Nephron progenitor cell (in vitro differentiated cells): Measurements from ENCODE around the gene MAS1L.

ENCODE experiments used
- DNase-seq: peaks from one replicate; pipeline ENCODE4 v3.0.0; 2021
- H3K27ac Mint-ChIP-seq: 2 replicates; pipeline ENCODE4 v1.8.0; 2021; ENCODE audit warnings: mild to moderate bottlenecking, moderate library complexity, mixed read lengths
- H3K27me3 Mint-ChIP-seq: 2 replicates; pipeline ENCODE4 v1.8.0; 2021; ENCODE audit warnings: mild to moderate bottlenecking, low read depth, mixed read lengths; ENCODE audit not compliant: poor library complexity
- H3K36me3 Mint-ChIP-seq: 2 replicates; pipeline ENCODE4 v1.8.0; 2021; ENCODE audit warnings: low read depth, mixed read lengths
- H3K4me1 Mint-ChIP-seq: 2 replicates; pipeline ENCODE4 v1.8.0; 2021; ENCODE audit warnings: mixed read lengths
- H3K4me3 Mint-ChIP-seq: 2 replicates; pipeline ENCODE4 v1.8.0; 2021; ENCODE audit warnings: mild to moderate bottlenecking, moderate library complexity, mixed read lengths
- H3K9me3 Mint-ChIP-seq: 2 replicates; pipeline ENCODE4 v1.8.0; 2021; ENCODE audit warnings: mild to moderate bottlenecking, moderate library complexity, mixed read lengths
- TF ChIP-seq, protein P1 (sequence below): fragments of 200-600 bp; sonication (generic); IDR thresholded peaks from 2 replicates; pipeline ENCODE4 v1.5.0; 2021; ENCODE audit warnings: antibody characterized with exemption

MAS1L gene

DNA sequence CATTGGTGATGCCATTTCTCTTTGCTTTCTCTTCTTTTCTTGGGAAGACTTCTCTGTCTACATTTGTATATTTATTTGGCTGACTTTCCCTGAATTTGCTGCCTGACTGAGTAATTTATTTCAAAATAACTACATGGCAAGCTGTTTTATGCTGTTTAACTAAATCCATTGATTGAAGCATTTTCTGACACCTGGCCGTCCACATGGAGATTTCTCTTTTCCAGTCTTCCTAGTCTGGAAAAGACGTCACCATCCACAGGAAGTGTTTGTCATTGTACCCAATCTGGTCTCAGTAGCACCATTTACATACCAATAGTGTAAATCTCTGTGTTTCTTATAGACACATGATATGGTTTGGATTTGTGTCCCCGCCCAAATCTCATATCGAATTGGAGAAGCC lies 9.2 kb upstream of the MAS1L start:
- H3K36me3 Mint-ChIP-seq = no peaks in the 10 kb centered on the region
- no peak overlapping the region for H3K4me3 Mint-ChIP-seq
- TF ChIP-seq, protein P1, sequence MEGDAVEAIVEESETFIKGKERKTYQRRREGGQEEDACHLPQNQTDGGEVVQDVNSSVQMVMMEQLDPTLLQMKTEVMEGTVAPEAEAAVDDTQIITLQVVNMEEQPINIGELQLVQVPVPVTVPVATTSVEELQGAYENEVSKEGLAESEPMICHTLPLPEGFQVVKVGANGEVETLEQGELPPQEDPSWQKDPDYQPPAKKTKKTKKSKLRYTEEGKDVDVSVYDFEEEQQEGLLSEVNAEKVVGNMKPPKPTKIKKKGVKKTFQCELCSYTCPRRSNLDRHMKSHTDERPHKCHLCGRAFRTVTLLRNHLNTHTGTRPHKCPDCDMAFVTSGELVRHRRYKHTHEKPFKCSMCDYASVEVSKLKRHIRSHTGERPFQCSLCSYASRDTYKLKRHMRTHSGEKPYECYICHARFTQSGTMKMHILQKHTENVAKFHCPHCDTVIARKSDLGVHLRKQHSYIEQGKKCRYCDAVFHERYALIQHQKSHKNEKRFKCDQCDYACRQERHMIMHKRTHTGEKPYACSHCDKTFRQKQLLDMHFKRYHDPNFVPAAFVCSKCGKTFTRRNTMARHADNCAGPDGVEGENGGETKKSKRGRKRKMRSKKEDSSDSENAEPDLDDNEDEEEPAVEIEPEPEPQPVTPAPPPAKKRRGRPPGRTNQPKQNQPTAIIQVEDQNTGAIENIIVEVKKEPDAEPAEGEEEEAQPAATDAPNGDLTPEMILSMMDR = no peak
- no peak overlapping the region for H3K27ac Mint-ChIP-seq
- no peak for DNase-seq
- H3K9me3 Mint-ChIP-seq = no peaks in the 10 kb centered on the region
- H3K4me1 Mint-ChIP-seq = no peaks in the 10 kb centered on the region
- peaks cover 15% of the 10 kb centered on the region for H3K27me3 Mint-ChIP-seq

DNA sequence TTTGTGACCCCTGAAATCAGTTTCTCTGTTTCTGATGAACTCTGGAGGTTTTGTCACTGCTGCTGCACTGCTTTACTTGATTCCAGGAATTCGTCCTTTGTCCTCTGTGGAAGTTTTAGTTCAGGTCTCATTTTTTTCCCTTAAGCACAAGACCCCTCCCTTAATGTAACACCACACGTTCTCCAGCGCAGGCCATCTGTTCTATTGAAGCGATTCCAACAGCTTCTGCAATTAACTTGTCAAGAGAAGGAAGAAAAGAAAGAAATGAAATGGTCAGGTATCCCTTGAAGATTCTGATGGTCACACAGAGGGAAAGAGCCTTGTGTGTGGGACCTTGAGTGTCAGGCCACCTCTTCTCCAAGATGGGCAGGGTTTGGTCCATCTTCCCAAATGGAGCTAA lies 7.8 kb upstream of the MAS1L start:
- Mint-ChIP-seq H3K4me1 (no peaks in the 10 kb centered on the region), H3K4me3 (no peak overlapping the region)

DNA sequence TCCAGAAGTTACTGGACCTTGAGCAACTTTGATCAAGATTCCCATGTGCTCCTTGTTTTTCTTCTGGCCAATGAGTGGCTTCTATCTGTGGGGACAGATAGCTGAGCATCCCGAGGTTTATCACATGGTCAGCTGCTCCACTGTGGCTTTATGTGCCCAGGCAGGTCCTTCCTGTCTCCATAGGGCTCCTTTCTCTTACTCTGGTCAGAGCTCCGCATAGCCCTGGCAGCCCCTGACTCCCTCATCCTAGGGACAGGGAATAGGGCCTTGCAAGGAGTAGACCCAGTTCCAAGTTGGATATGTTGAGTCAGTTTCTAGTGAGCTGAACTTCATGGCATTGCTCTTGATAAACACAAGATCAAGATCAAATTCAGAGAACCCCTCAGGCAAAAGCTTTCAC lies 6.4 kb upstream of the MAS1L start:
- no peaks in the 10 kb centered on the region for H3K9me3 Mint-ChIP-seq
- H3K4me3 Mint-ChIP-seq = no peak overlapping the region
- H3K4me1 Mint-ChIP-seq = no peaks in the 10 kb centered on the region
- H3K27me3 Mint-ChIP-seq = peaks cover 14% of the 10 kb centered on the region
- TF ChIP-seq, protein P1 = no peak
- no peak for DNase-seq
- no peaks in the 10 kb centered on the region for H3K36me3 Mint-ChIP-seq
- no peak overlapping the region for H3K27ac Mint-ChIP-seq

More for the DNA sequence above, 7.8 kb upstream of the MAS1L start:
- Mint-ChIP-seq H3K9me3 (no peaks in the 10 kb centered on the region), H3K27ac (no peak overlapping the region), H3K36me3 (no peaks in the 10 kb centered on the region), H3K27me3 (peaks cover 15% of the 10 kb centered on the region)
- TF ChIP-seq, protein P1 = no peak
- no peak for DNase-seq

DNA sequence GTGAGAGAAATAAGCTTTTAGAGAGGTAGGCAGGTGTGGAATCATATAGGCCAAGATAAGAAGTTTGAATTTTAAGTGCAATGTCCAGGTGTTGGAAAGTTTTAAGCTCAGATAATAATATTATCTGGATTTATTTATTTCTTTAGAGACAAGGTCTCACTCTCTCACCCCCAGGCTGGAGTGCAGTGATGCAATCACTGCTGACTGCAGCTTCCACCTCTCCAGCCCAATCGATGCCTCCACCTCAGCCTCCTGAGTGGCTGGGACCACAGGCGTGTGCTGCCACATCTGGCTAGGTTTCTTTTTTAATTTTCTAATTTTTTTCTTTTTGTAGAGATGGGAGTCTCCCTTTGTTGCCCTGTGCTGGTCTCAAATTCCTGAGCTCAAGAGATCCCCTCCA lies 5.5 kb upstream of the MAS1L start:
- Mint-ChIP-seq H3K4me3 (no peak overlapping the region), H3K36me3 (no peaks in the 10 kb centered on the region), H3K27me3 (peaks cover 7% of the 10 kb centered on the region), H3K27ac (peak overlapping the region; percentile 38), H3K4me1 (no peaks in the 10 kb centered on the region), H3K9me3 (no peaks in the 10 kb centered on the region)
- TF ChIP-seq, protein P1 = no peak
- DNase-seq = no peak

DNA sequence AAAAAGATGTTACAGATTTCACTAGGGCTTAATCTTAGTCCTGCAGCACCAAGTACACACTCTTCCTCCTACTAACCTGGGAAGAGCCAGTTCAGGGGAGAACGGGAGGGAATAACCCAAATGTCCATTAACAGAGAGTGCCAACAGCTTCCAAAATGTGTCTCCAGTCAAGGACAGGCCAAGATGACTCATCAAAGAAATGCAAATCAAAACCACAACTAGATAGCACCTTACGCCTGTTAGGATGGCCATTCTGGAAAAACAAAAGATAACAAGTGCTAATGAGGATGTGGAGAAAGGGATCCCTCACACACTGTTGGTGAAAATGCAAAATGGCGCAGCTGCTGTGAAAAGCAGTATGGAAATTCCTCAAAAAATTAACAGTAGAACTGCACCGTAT lies 3.8 kb upstream of the MAS1L start:
- TF ChIP-seq, protein P1 = no peak
- no peak overlapping the region for H3K4me3 Mint-ChIP-seq
- H3K27ac Mint-ChIP-seq = no peak overlapping the region
- no peaks in the 10 kb centered on the region for H3K36me3 Mint-ChIP-seq
- H3K4me1 Mint-ChIP-seq = no peaks in the 10 kb centered on the region
- H3K9me3 Mint-ChIP-seq = no peaks in the 10 kb centered on the region
- H3K27me3 Mint-ChIP-seq = peaks cover 4% of the 10 kb centered on the region
- DNase-seq = no peak

DNA sequence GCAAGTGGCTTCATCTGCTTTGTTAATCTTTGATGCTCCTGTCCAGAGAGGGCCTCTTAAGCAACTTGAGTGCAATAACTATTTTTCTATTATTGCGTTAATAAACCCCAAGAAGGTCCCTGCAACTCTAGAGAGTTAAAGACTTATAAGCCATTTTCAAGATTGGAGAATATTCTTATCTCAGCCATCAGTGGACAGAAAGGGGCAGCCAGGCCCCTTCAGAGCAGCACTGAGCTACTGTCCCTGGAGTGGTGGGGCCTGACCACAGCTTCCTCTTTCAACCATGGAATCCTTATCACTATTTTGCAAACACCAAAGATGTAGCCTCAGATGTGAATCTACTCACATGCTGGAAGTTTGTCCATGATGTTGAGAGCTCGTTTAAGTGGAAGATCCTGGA lies 2.8 kb upstream of the MAS1L start:
- DNase-seq = no peak
- no peaks in the 10 kb centered on the region for H3K4me1 Mint-ChIP-seq
- H3K27me3 Mint-ChIP-seq = peaks cover 4% of the 10 kb centered on the region

More for the DNA sequence above, 2.8 kb upstream of the MAS1L start:
- H3K27ac Mint-ChIP-seq = no peak overlapping the region
- H3K9me3 Mint-ChIP-seq = no peaks in the 10 kb centered on the region
- no peak overlapping the region for H3K4me3 Mint-ChIP-seq
- H3K36me3 Mint-ChIP-seq = no peaks in the 10 kb centered on the region
- TF ChIP-seq, protein P1 = no peak
